HG02678 (cell line): ENCODE measurements around the gene SSH3.

ENCODE experiments used
- ATAC-seq: cut with Tn5 transposase; IDR thresholded peaks from one replicate; pipeline ENCODE4 v1.9.1; 2021; ENCODE audit warnings: mild to moderate bottlenecking, moderate library complexity; ENCODE audit not compliant: unreplicated experiment

SSH3 gene

GRCh38 chr11:67268081-67268961, 35.0 kb upstream of the SSH3 start:
- ATAC-seq: no peak

DNA sequence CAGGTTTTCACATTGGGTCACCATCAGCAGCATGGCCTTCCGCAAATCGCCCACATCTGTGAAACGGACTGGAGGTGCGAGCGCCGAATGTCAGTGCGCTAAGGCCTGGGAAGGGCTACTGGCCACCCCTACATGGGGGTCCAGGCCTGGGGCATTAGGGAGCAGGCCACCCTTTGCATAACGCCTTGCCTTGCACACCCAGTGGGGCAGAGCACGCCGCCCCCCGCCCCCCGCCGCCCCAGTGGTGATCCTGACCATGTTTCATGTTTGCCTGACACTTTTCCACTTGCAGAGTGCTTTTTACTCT, 34.4 kb upstream of the SSH3 start:
- no peak for ATAC-seq

DNA sequence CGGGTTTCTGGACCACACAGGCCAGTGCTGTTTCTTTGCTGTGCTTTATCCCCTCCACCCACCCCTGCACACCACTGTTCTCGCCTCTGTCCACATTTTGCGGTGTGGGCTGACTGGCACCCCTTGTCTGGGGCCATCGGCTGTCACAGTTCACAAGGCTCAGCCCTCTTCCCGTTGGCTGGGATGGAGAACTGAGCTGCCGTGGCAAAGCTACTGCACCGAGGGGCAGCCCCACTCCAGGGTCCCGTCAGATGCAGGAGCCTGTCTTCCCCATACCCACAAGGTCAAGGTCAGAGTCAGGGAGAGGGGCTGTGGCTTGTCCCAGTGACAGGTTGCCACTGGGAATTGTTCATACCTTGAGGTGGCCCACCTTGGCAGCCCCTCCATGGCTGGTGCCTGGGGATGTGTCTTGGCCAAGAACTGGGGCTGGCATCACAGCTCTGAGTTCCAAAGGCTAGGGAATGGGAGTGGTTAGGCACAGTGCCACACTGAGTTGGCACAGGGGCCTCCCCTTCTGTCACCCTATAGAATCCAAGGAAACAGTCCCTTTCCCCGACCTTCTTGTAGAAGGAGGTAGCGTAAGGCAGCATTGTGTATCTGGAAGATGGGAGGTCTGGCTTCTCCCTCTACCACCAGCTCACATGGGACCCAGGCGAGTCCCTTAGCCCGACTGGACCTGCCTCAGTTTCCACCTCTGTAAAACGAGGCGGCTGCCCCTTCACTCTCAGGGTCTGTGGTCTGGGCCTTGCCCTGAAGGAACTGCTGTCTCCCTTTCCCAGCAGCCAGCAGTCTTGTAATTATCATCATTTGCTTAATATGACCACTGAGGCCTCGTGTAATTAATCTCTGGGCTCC, 33.7 kb upstream of the SSH3 start:
- ATAC-seq: no peak

DNA sequence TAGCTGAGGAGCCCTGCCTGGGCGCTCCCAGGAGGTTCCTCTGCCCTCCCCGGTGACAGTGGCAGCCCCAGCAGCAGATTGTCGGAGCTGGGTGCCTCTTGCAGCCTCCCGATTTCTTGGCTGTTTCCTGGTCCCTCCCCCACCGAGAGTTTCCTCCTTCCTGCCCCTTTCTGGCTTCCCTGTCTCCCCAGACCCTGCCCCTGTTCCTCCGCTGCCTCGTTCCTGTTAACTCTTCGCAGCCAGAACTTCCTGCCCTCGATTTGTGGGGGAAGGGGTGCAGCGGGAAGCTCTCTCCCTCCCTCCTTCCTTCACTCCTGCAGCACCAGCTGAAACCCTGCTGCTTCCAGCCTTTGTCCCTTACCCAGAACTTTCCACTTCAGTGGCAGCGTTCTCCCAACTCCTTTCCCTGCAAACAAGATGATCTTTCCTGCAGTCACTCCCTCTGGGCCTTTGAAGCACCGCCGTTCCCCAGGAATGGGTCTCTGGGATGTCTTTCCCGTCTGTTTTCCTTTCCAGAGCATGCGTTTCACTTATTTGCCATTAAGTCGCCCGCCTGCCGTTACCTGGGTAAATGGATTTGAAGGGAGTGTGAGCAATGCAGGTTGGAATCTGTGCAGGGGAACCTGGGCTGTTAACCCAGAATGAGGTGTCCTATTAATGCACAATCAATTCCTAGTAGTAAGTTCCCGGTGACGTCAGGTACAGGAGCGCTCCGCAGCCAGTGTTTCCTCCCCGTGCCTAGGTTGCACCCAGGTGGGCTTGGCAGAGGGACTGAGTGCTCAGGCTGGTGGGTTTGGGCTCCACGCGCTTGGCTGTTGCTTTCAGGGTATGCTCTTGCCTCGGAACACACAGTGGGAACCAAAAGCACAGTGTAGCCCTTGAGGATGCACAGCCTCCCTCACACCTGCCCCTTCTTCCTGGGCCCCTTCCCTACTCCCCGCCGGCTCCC, 32.8 kb upstream of the SSH3 start:
- ATAC-seq: no peak

- ATAC-seq: no peak
Observed at GRCh38 chr11:67271205-67271540, 32.2 kb upstream of the SSH3 start.

GRCh38 chr11:67271541-67272284, 31.6 kb upstream of the SSH3 start:
- no peak for ATAC-seq

DNA sequence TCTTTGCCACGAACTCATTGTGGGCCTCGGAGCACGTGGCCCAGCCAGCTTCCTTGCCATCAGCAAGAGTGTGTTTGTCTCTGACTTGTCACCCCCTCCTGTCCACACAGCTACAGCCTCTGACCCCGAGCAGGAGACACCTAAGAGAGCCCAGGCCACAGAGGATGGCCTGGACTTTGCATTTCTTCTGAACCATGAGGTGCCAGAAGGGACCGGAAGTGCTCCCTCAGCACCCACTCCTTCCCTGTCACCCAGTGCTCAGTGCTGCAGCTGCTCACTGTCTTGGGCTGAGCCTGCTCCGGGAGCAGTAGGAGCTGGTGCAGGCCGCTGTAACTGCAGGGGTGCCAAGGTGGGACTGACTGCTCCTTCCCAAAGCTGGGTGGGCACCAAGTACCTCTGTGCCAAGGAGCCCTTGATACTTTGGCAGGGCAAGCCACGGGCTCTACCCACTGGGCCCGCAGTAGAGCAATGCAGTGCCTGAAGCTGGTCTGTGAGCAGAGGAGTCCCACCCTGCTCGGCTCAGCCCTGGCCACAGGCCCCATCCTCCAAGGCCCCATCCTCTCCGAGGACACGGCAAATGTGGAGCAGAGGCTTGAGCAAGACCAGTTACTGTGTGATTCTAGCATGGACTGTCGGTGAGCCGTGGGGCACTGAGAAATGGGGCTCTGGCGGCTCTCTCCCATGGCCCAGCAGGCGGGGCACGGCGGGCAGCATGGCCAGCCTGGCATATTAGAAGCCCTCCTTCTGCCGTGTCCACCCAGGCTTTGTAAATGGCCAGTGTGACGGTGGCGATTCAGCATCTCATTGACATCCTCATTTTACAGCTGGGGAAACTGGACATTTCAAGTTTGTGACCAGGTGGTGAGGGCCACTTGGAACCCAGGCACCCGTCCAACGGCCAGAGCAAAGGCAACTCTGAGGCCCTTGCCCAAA, 30.7 kb upstream of the SSH3 start:
- ATAC-seq: no peak

GRCh38 chr11:67273260-67273990, 29.9 kb upstream of the SSH3 start:
- ATAC-seq: no peak

- ATAC-seq: no peak
Observed at GRCh38 chr11:67274768-67275605, 28.3 kb upstream of the SSH3 start.

DNA sequence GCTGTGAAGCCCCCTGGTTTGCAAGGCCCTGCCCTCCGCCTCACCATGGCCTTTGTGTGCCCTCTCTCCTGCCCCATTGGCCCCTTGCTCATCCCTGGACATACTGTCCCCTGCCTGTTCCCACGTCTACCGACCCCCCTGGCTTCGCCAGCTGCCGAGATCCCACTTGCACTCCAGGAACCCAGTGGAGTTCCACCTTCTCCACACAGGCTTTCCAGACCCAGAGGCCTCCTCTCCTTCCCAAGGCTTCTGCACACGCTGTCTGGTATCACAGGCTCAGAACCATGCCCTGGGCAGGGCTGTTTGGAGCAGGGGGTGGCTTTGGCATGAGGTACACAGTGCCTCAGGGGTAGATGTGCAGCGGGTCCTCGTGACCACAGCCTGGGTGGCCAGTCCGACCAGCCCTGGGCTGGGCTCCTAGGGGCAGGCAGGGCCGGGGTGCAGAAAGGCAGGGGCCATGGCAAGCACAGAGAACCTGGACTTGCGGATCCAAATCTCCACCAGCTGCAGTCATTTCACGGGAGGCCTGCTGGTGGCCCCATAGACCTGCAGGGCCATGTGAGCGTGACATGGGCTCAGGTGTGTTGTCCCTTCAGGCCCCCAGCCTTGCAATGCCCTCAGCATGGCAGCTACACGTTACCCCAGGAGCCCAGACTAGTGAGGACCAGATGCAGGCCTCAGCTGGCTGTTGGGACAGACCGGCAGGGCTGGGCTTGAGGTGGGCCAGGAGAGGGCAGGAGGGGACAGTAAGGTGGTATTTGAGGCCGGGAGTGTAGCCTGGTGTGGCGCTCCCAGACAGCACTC, 27.5 kb upstream of the SSH3 start:
- no peak for ATAC-seq

DNA sequence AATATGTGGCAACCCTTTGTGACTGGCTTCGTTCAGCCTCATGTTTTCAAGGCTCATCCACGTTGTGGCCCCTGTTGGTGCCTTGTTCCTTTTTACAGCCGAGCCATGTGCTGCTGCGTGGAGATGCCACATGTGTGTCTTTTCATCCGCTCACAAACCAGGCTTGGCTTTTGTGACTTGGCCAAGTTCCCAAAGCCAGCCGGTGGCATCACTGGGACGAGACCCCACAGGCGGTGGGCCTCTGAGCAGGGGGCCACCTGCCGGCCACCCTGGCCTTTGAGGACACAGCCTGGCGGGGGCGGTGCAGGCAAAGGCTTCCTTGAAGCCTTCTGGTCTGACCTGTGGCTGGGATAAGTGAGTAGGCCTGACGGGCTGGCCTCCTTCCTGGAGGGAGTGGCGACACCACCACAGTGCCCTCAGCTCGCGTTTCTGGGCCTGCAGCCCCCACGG, 26.5 kb upstream of the SSH3 start:
- peak; percentile 1 for ATAC-seq

DNA sequence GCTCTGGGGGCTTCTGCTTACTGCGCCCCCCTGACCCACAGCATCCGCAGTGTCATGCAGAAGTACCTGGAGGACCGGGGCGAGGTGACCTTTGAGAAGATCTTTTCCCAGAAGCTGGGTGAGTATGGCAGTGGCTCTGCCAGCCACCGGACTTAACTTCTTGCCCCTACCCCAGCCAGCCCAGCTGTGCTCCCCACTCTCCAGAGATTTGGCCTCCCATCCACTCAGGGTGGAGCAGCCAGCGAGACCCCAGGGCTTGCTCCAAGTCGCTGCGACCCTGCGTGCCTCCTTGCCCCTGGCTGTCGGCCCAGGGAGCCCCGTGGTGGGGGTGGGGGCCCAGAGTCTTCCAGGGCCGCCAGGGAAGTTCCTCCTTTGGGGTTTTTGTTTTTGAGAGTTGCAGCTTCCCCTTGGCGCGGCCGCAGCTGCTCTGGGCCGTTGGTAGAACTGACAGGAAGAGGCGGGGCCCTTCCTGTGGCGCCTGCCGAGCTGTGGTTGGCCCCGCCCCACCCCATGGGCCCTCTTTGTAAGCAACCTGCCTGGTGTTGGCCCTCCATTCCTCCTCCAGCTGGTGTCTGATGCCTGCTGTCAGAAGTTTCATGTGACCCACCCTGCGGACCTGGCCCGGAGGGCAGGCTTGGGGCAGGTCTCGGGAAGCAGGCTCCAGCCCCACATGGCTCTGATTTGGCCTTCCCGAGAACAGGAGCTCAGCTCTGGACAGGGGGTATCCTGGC, 25.9 kb upstream of the SSH3 start:
- peak; percentile 90 for ATAC-seq

- no peak for ATAC-seq
Observed at GRCh38 chr11:67278135-67278938, 25.0 kb upstream of the SSH3 start.

DNA sequence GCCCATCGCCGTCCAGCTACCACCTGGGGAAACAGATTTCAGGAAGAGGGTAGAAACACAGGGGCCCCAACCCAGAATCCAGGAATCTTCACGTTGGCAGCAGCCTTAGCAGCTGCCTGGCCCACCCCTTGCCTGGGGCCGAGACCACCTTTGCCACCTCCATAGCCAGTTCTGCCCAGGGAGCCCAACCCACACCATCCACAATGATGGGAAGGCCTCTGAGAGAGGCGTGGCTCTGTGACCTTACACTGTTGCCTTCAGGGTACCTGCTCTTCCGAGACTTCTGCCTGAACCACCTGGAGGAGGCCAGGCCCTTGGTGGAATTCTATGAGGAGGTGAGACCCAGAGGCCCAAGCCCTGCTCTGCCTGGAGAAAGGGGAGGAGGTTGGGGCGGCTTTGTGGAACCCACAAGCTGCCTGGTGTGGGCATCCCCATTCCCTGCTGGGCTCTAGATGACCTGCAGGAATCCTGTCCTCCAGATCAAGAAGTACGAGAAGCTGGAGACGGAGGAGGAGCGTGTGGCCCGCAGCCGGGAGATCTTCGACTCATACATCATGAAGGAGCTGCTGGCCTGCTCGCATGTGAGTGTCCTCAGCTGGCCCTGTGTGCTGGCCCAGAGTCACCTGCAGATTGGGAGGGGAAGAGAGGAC, 24.3 kb upstream of the SSH3 start:
- no peak for ATAC-seq
